Esophagus muscularis mucosa (tissue), 4 donors: ENCODE measurements around the gene SCAMP1.

Experiments
- EP300 ChIP-seq: sonication (generic); formaldehyde crosslinking; IDR thresholded peaks from one replicate; pipeline ENCODE4 v1.6.1; 2017; ENCODE audit warnings: antibody characterized with exemption
- POLR2A ChIP-seq: fragments of 450-650 bp; IDR thresholded peaks from one replicate; pipeline ENCODE4 v1.6.1; 2017; ENCODE audit warnings: antibody characterized with exemption, moderate library complexity, mild to moderate bottlenecking, low read depth
- POLR2AphosphoS5 ChIP-seq, 2 donors: sonication (generic); formaldehyde crosslinking; IDR thresholded peaks; one replicate each; pipeline ENCODE4 v1.6.1; 2017; ENCODE audit warnings: antibody characterized with exemption in 2 of 2
- TF ChIP-seq, protein P1 (sequence below), 3 experiments: fragments of 200-600 bp in 2 of 3; fragments of 450-650 bp in 1 of 3; sonication (generic) in 2 of 3; IDR thresholded peaks; one replicate each; pipeline ENCODE4 v1.5.1; 2017 to 2019; ENCODE audit warnings: antibody characterized with exemption in 3 of 3, mild to moderate bottlenecking in 2 of 3, moderate library complexity in 1 of 3

DNA sequence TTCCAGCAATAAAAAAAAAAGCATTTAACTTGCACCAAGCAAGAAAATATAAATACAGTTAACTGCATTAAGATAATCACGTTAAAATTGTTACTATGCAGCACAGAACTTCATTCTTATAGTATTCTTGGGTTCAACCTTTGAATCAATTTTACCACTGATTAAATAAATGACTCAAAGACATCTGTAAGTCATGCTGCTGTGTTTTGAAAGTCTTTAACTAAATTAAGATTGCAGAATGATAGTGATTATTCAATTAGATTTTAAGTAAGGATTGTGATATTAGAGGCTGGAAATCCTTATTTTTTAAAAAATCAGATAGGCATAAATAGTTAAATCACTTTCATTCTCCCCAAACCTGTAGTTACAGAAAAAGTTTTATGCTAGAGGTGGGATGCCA, 116.4 kb downstream of the SCAMP1 start:
- TF ChIP-seq, protein P1, sequence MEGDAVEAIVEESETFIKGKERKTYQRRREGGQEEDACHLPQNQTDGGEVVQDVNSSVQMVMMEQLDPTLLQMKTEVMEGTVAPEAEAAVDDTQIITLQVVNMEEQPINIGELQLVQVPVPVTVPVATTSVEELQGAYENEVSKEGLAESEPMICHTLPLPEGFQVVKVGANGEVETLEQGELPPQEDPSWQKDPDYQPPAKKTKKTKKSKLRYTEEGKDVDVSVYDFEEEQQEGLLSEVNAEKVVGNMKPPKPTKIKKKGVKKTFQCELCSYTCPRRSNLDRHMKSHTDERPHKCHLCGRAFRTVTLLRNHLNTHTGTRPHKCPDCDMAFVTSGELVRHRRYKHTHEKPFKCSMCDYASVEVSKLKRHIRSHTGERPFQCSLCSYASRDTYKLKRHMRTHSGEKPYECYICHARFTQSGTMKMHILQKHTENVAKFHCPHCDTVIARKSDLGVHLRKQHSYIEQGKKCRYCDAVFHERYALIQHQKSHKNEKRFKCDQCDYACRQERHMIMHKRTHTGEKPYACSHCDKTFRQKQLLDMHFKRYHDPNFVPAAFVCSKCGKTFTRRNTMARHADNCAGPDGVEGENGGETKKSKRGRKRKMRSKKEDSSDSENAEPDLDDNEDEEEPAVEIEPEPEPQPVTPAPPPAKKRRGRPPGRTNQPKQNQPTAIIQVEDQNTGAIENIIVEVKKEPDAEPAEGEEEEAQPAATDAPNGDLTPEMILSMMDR (IDR thresholded peaks at IDR 0.05): no peak
- TF ChIP-seq POLR2A (no peak), EP300 (no peak), POLR2AphosphoS5 (IDR thresholded peaks at IDR 0.05) (no peak)
